ENCODE measurements around the gene HES4.
A peak's percentile ranks its signal among the peaks of the same experiment; 100 is the strongest.

HES4 gene

GRCh38 chr1:954927-955326 lies 45.0 kb downstream of the HES4 start:
- no peak for TF ChIP-seq CTCF (IDR thresholded peaks at IDR 0.05; ENCODE audit: low read depth, low read length)

GRCh38 chr1:953524-954320 lies 46.2 kb downstream of the HES4 start:
- no peak overlapping the region for H3K4me3 ChIP-seq (ENCODE audit: low read depth, low read length)
- no peak for TF ChIP-seq CTCF (IDR thresholded peaks at IDR 0.05; ENCODE audit: low read depth, low read length)

More at GRCh38 chr1:954927-955326, 45.0 kb downstream of the HES4 start:
- no peak overlapping the region for H3K4me3 ChIP-seq (ENCODE audit: low read depth, low read length)

GRCh38 chr1:952603-953002 lies 47.3 kb downstream of the HES4 start:
- no peak for TF ChIP-seq CTCF (IDR thresholded peaks at IDR 0.05; ENCODE audit: low read depth, low read length)
- no peak overlapping the region for H3K4me3 ChIP-seq (ENCODE audit: low read depth, low read length)

GRCh38 chr1:952201-952600 lies 47.7 kb downstream of the HES4 start:
- no peak for TF ChIP-seq CTCF (IDR thresholded peaks at IDR 0.05; ENCODE audit: low read depth, low read length)
- H3K4me3 ChIP-seq (ENCODE audit: low read depth, low read length): no peak overlapping the region

GRCh38 chr1:951364-951763 lies 48.5 kb downstream of the HES4 start:
- H3K4me3 ChIP-seq (ENCODE audit: low read depth, low read length): no peak overlapping the region
- TF ChIP-seq CTCF (IDR thresholded peaks at IDR 0.05; ENCODE audit: low read depth, low read length): peak; percentile 36; the same call in 1 of the 2 replicates

GRCh38 chr1:950881-951280 lies 49.0 kb downstream of the HES4 start:
- no peak for TF ChIP-seq CTCF (IDR thresholded peaks at IDR 0.05; ENCODE audit: low read depth, low read length)
- H3K4me3 ChIP-seq (ENCODE audit: low read depth, low read length): no peak overlapping the region

- no peak overlapping the region for H3K4me3 ChIP-seq (ENCODE audit: low read depth, low read length)
- TF ChIP-seq CTCF (IDR thresholded peaks at IDR 0.05; ENCODE audit: low read depth, low read length): no peak
Measured at GRCh38 chr1:950268-950667, 49.6 kb downstream of the HES4 start.
